Stimulated activated CD8-positive, alpha-beta memory T cell treated with anti-CD3 and anti-CD28 coated beads, Interleukin-12 subunit alpha, Interleukin-12 subunit beta, amount 100 ng/mL, for 24 hours (primary cell): ENCODE results near the gene NYAP1.

ENCODE experiments used
- DNase-seq: peaks from one replicate; pipeline ENCODE4 v3.0.0-alpha.2; 2020; ENCODE audit errors: extremely low read depth

The NYAP1 gene

GRCh38 chr7:100457033-100457432 is 26.7 kb upstream of the NYAP1 start:
- no peak for DNase-seq

GRCh38 chr7:100464210-100464660 is 19.5 kb upstream of the NYAP1 start, which contains the start of gene SPACDR:
Gene SPACDR, minus strand, starts transcription at chr7:100464260. Its CDS starts 235 bp downstream, at chr7:100464025.
- no peak for DNase-seq

- DNase-seq: no peak
Observed at GRCh38 chr7:100464791-100465190, 18.9 kb upstream of the NYAP1 start.

DNA sequence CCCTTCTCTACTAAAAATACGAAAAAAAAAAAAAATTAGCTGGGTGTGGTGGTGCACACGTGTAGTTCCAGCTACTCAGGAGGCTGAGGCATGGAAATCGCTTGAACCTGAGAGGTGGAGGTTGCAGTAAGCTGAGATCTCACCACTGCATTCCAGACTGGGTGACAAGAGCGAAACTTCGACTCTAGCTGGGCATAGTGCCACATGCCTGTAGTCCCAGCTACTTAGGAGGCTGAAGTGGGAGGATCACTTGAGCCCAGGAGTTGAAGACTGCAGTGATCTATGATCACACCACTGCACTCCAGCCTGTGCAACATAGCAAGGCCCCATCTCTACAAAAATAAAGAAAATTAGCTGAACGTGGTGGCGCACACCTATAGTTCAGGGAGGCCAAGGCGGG is 18.4 kb upstream of the NYAP1 start:
- DNase-seq: no peak

DNA sequence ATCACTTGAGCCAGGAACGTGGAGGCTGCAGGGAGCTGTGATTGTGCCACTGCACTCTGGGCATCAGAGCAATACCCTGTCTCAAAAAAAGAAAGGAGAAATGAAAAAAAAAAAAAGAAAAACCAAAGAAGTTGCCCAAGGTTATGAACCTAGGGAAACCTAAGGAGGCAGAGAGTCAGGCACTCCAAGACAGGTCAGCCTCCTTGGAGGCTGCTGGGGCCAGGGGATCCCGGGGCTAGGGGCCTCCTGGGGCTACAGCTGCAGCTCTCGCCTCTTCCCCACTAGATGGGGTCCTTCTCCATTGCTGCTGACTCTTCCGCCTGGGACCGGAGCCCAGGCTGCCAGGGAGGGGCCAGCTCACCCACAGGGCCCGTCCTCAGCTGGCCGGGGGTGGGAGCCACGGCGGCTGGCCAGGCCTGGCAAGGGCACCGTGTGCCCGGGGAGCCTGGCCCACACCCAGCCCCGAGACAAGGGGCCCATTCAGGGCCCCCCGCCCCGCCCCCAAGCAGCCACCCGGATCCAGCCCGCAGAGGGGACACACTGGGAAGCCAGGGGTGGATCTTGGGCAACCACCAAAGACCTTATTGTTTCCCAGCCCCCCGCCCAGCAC is 17.9 kb upstream of the NYAP1 start:
- no peak for DNase-seq

- no peak for DNase-seq
Observed at GRCh38 chr7:100466653-100467605, 16.8 kb upstream of the NYAP1 start.

- no peak for DNase-seq
Observed at GRCh38 chr7:100467638-100468373, 15.9 kb upstream of the NYAP1 start.

- peak; percentile 53 for DNase-seq
Observed at GRCh38 chr7:100469227-100470044, 14.3 kb upstream of the NYAP1 start.

DNA sequence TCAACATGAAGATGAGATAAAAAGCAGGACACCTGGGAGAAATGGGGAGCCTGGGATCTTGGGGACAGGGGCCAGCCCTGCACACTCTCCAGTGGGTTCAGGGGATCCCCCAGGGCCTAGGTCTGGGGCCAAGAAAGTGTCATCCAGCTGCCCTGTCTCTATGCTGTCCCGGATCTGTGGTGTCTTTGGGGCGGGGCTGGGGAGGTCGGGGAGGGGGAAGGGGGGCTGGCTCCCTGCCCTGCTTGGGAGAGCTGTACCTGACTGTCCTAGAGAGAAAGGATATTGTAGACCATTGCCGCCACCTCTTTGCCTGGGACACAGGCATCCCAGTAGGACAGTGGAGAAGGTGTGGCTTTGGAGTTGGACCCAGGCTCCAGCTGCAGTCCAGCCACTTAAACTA is 12.7 kb upstream of the NYAP1 start:
- DNase-seq: no peak

GRCh38 chr7:100472121-100472851 is 11.4 kb upstream of the NYAP1 start:
- DNase-seq: no peak

DNA sequence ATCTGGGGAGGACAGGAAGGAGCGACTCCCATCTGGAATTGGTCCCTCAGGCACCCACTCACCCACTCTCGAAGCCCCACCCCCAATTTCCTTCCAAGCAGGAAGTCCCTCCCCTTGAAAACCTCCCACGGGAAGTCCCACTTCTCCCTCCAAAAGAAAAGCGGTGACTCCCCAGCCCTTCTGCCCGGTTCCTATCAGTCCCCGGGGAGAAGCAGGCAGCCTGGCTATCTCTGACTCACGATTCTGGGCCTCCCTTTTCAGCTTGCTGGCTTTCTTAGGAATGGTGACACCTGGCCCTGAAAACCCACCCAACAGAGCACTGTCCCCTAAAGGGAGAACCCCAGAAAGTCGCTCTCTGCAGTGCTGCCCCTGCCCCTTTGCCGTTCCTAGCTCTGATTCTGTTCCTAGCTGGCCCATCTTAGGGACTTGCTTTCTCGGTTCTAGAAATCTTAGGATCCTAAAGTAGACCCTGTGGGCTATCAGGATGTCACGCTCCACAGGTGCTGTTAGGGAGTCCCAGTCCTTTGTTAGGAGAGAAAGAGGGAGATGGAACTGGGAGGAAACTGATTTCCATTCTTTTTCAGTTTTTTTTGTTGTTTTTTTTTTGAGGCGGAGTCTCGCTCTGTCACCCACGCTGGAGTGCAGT is 10.8 kb upstream of the NYAP1 start:
- no peak for DNase-seq

DNA sequence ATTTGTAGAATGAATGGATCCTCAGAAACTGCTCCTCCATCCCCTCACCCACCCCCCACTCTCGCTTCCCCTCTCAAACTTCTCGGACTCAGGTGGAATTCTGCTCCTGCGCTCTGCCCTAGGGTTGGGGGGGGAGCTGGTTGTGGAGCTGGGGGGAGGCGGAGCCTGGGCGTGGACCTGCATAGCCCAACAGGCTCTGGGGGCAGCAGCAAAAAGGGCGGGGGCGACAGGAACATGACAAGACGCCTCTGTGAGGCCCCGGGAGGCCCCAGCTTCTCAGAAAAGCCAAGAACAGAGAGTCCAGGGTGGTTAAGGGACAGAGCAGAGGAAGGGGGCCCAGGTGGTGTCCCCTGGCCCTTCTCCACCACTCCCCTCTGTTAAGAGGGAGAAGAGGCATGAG is 8.2 kb upstream of the NYAP1 start:
- DNase-seq: no peak

DNA sequence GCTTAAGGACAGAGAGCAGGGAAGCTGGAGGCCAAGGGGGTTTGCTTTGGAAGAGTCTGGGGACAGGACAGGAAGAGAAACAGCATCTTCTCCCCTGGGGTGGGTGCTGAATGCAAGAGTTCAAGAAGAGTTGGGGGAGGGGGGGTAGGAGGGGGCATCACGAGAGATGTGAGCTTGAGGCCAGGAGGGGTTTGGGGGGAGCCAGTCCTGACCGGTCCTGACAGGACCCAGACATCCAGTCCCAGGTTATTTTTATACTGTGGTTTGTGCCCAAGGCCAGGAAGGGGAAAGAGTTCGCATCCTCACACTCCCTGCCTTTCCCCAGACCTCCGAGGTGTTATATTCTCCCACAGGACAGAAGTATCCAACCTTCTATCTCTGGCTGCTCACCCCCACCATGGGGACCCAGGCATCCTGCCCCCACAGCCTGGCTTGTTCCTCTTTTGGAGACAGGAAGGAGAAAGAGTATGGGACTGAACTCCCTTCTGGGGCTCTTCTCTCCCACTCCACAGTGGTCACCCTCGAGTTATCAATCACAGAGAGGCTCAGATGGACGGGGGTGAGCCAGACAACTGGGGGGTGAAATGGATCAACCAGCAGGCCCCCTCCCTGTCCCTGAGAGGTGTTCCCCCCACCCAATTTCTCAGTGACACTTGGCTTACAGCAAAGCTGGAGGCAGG is 7.5 kb upstream of the NYAP1 start:
- DNase-seq: no peak

DNA sequence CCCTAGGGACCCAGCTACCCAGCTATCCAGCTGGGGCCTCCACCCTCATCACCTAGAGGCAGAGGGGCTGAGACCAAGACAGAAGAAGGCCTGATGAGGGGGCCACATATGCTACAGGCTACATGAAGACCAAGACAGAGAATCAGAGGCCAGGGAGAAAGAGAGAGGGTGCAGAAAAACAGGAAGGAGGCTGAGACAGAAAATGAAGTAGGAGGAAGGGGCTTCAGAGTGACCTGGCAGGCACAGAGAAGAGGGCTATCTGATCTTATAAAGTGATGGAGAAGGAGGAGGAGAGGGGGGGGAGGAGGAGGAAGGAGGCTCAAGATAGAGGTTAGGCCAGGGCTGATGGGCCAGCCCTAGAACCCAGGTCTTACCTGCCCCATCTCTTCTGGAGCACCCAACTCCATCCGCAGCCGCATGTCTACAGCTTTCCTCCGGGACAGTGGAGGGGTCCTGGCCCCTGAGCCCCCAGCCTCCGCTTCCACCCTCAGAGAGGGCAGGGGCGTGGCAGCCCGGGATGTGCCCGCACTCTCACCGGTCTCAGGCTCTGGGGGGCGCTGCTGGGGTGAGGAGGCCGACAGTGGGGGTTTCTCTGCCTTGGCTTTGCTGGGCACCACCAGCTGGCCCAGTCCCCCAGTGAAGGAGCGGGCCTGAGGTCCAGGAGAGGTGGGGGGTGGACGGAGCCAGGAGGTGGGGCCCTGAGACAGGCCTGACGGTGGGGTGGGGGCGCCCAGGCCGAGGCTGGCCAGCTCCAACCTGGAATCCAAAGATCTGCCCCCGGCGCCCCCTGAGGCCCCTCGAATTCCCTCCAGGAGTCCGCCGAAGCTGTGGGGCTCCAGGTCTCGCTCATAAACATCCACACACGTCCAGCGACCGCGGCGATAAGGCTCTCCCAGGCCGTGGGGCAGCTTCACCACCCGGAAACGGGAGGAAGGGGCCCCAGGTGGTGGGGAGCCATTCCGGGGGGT is 6.5 kb upstream of the NYAP1 start:
- no peak for DNase-seq

- no peak for DNase-seq
Observed at GRCh38 chr7:100477871-100478267, 5.9 kb upstream of the NYAP1 start.

- DNase-seq: peak; percentile 58
Observed at GRCh38 chr7:100478958-100479660, 4.6 kb upstream of the NYAP1 start, which contains the start of gene TSC22D4. Gene TSC22D4, minus strand, starts transcription at chr7:100479214. Its CDS starts 1,176 bp downstream, at chr7:100478038.

- DNase-seq: no peak
Observed at GRCh38 chr7:100481466-100481865, 2.3 kb upstream of the NYAP1 start.

- no peak for DNase-seq
Observed at GRCh38 chr7:100482728-100483089, 1.0 kb upstream of the NYAP1 start.
